HCT116 (cell line): ENCODE results near the gene CRTC1.

Source experiments
- CEBPB ChIP-seq: IDR thresholded peaks from 2 replicates; pipeline ENCODE4 v1.6.1; 2012; ENCODE audit warnings: low read depth
- EZH2 ChIP-seq: fragments of 200-600 bp; sonication (generic); IDR thresholded peaks from 2 replicates; pipeline ENCODE4 v1.6.1; 2017; ENCODE audit warnings: antibody characterized with exemption, mixed run types
- JUND ChIP-seq: IDR thresholded peaks from 2 replicates; pipeline ENCODE4 v1.6.1; 2012
- POLR2A ChIP-seq: IDR thresholded peaks from 2 replicates; pipeline ENCODE4 v1.7.0; 2011; ENCODE audit warnings: borderline replicate concordance; ENCODE audit not compliant: insufficient read depth, insufficient read length; ENCODE audit errors: extremely low read depth
- POLR2AphosphoS5 ChIP-seq: IDR thresholded peaks from 2 replicates; pipeline ENCODE4 v1.6.1; 2011; ENCODE audit warnings: mild to moderate bottlenecking, low read depth, low read length, moderate library complexity
- RAD21 ChIP-seq: IDR thresholded peaks from 2 replicates; pipeline ENCODE4 v1.6.1; 2012; ENCODE audit warnings: low read depth, mild to moderate bottlenecking
- SIN3A ChIP-seq: IDR thresholded peaks from 2 replicates; pipeline ENCODE4 v1.6.1; 2012; ENCODE audit warnings: low read depth
- SP1 ChIP-seq: IDR thresholded peaks from 2 replicates; pipeline ENCODE4 v1.6.1; 2012; ENCODE audit warnings: low read depth
- TCF7L2 ChIP-seq: IDR thresholded peaks from 2 replicates; pipeline ENCODE4 v1.7.0; 2011; ENCODE audit warnings: borderline replicate concordance, inconsistent platforms; ENCODE audit not compliant: insufficient read depth, insufficient read length; ENCODE audit errors: extremely low read depth
- YY1 ChIP-seq: IDR thresholded peaks from 2 replicates; pipeline ENCODE4 v1.6.1; 2011; ENCODE audit warnings: low read length, low read depth, moderate library complexity, mild to moderate bottlenecking; ENCODE audit not compliant: insufficient replicate concordance; ENCODE audit errors: extremely low read depth
- ZFX ChIP-seq: fragments of 450-650 bp; IDR thresholded peaks from 2 replicates; pipeline ENCODE4 v1.6.1; 2017
- TF ChIP-seq, protein P1 (sequence below), 3 experiments: fragments of 200-600 bp in 1 of 3; sonication (generic) in 1 of 3; IDR thresholded peaks in 2 of 3; conservative IDR thresholded peaks in 1 of 3; 2 replicates each; pipeline ENCODE4 v1.5.1; 2012 to 2017; ENCODE audit warnings: low read depth in 2 of 3, low read length in 2 of 3, antibody characterized with exemption in 1 of 3, borderline replicate concordance in 1 of 3, control low read depth in 1 of 3, mild to moderate bottlenecking in 1 of 3, mixed read lengths in 1 of 3, mixed run types in 1 of 3, moderate library complexity in 1 of 3; ENCODE audit not compliant: insufficient read depth in 1 of 3

DNA sequence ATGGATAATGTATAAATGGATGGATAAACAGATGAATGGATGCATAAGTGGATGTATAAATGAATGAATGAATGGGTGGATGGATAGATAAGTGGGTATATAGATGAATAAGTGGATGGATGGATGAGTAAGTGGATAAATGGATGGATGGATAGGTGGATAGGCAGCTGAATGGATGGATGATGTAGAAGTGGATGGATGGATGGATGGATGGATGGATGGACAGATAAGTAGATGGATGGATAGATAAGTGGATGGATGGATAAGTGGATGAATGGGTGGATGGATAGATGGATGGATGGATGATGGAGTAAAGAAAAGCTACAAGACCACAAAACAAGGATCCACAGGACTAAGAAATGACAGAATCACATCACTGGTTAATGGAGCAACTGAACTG is 116.6 kb downstream of the CRTC1 start:
- TF ChIP-seq, protein P1, sequence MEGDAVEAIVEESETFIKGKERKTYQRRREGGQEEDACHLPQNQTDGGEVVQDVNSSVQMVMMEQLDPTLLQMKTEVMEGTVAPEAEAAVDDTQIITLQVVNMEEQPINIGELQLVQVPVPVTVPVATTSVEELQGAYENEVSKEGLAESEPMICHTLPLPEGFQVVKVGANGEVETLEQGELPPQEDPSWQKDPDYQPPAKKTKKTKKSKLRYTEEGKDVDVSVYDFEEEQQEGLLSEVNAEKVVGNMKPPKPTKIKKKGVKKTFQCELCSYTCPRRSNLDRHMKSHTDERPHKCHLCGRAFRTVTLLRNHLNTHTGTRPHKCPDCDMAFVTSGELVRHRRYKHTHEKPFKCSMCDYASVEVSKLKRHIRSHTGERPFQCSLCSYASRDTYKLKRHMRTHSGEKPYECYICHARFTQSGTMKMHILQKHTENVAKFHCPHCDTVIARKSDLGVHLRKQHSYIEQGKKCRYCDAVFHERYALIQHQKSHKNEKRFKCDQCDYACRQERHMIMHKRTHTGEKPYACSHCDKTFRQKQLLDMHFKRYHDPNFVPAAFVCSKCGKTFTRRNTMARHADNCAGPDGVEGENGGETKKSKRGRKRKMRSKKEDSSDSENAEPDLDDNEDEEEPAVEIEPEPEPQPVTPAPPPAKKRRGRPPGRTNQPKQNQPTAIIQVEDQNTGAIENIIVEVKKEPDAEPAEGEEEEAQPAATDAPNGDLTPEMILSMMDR (IDR thresholded peaks at IDR 0.05 in 2 of 3, conservative IDR thresholded peaks at IDR 0.05 in 1 of 3; ENCODE audit: borderline replicate concordance in 1 of 3, insufficient read depth in 1 of 3, low read depth in 2 of 3, low read length in 2 of 3), result no peak
- no peak for TF ChIP-seq POLR2A
- no peak for TF ChIP-seq POLR2AphosphoS5
- no peak for TF ChIP-seq SP1
- TF ChIP-seq JUND, result no peak
- TF ChIP-seq RAD21, result no peak
- no peak for TF ChIP-seq EZH2
- TF ChIP-seq SIN3A, result no peak
- TF ChIP-seq YY1, result no peak
- TF ChIP-seq CEBPB, result no peak
- TF ChIP-seq TCF7L2, result no peak
- TF ChIP-seq ZFX, result no peak
